Fibroblast of skin of left biceps (primary cell): Measurements from ENCODE around the gene ANKRD13D.

Source experiments
- DNase-seq, 2 experiments: peaks; one replicate each; pipeline ENCODE4 v3.0.0-alpha.2; 2013; ENCODE audit warnings: low read depth in 2 of 2

The ANKRD13D gene

GRCh38 chr11:67261946-67262681, 27.0 kb upstream of the ANKRD13D start:
- no peak for DNase-seq

GRCh38 chr11:67262731-67263675, 26.1 kb upstream of the ANKRD13D start:
- DNase-seq = no peak

GRCh38 chr11:67264260-67264659, 24.8 kb upstream of the ANKRD13D start:
- no peak for DNase-seq

GRCh38 chr11:67264877-67265632, 24.0 kb upstream of the ANKRD13D start:
- DNase-seq = no peak

DNA sequence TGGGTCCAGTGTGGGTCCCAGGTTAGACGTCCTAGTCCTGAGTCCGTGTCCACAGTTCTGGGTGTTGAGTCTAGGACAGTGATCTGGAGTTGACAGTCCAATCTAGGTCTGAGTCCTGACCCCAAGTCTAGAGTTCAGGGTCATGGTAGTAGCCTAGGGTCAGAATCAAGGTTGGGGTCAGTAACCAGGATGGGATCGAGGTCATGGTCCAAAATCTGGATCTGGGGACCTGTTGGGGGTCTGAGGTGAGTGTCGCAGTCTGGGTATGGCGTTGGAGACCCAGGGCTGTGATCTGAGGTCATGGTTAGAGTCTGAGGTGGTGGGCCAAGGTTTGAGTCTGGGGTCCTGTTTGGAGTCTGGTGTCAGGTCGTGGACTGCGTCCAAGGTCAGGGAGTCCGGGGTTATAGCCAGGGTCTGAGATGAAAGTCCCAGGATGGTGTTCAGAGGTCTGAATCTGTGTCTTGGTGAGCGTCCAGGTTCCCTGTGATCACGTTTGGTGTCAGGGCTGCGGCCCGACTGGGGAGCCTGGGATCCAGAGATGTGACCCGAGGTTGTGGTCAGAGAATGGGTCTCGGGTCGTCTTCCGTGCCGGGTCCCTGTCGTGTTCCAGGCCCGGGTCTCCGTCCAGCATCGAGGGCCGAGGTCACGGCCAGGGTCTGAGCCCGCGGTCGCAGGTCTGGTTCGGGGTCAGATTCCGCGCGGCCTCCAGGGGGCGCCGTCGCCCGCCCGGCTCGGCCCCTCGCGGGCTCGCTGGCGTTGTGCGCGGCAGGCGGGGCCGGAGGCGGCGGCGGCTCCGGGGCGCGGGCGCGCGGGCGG, 23.3 kb upstream of the ANKRD13D start:
- no peak for DNase-seq

GRCh38 chr11:67266449-67267187, 22.5 kb upstream of the ANKRD13D start, which contains the start of gene GRK2:
GRK2 (plus strand) TSS chr11:67266473; CDS start chr11:67266700, 227 bp downstream.
- DNase-seq = no peak

DNA sequence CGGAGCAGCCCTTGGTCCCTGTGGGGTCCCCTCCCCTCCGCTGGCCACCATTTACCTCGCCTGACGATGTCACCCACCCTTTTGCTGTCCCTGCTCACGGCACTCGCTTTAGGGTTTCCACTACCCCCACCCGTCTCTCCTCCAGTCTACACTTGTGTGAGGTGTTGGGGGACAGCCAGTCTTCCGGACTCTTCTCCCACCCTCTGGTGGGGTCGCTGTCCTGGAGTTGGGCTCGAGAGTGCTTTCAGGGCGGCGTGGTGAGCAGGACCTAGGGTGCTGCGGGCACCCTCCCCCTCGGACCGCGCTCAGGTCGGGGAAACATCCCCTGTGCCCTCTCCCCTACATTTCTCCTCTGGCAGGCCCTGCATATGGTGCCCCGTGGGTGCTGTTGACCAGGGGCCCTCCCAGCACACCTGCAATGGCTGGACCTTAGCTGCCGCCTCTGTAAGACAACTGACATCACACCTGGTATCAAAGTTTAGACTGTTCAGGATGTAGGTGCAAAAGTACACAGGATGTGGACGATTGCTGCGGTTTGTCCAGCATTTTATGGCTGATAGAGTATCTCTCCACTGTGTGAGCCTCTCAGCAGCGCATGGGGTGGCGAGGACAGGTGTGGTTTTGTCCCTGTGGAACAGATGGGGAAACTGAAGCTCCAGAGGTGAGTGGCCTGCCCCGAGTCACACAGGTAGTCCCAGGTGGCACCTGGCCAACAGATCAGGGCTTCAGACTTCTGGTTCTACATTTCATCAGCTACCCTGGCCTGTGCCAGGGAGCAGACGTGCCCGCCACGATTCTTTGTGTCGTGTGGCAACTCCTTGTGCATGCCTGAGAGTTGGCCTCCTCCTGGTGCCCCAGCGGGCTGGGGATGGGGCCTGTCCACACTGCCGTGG, 21.7 kb upstream of the ANKRD13D start:
- DNase-seq = no peak

- no peak for DNase-seq
Observed at GRCh38 chr11:67268081-67268961, 20.8 kb upstream of the ANKRD13D start.

- no peak for DNase-seq
Observed at GRCh38 chr11:67268962-67269268, 20.2 kb upstream of the ANKRD13D start.

DNA sequence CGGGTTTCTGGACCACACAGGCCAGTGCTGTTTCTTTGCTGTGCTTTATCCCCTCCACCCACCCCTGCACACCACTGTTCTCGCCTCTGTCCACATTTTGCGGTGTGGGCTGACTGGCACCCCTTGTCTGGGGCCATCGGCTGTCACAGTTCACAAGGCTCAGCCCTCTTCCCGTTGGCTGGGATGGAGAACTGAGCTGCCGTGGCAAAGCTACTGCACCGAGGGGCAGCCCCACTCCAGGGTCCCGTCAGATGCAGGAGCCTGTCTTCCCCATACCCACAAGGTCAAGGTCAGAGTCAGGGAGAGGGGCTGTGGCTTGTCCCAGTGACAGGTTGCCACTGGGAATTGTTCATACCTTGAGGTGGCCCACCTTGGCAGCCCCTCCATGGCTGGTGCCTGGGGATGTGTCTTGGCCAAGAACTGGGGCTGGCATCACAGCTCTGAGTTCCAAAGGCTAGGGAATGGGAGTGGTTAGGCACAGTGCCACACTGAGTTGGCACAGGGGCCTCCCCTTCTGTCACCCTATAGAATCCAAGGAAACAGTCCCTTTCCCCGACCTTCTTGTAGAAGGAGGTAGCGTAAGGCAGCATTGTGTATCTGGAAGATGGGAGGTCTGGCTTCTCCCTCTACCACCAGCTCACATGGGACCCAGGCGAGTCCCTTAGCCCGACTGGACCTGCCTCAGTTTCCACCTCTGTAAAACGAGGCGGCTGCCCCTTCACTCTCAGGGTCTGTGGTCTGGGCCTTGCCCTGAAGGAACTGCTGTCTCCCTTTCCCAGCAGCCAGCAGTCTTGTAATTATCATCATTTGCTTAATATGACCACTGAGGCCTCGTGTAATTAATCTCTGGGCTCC, 19.5 kb upstream of the ANKRD13D start:
- DNase-seq = no peak

GRCh38 chr11:67270256-67271204, 18.6 kb upstream of the ANKRD13D start:
- DNase-seq = no peak

DNA sequence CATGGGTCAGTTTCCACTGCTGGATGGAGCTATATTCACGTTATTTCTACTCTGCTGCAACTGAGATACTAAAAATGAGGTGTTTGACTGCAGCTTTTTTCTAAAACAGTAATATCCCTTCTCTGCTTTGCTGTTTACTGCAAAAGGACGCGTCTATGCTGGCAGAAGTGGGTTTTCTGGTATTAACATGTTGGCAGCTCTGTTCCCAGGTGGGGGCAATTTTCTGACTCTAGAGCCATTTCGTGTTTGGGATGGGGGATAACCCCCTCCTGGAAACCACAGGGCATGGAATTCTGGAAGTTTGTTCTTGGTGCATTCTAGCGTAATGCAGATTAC, 17.9 kb upstream of the ANKRD13D start:
- no peak for DNase-seq

- no peak for DNase-seq
Observed at GRCh38 chr11:67271541-67272284, 17.4 kb upstream of the ANKRD13D start.

DNA sequence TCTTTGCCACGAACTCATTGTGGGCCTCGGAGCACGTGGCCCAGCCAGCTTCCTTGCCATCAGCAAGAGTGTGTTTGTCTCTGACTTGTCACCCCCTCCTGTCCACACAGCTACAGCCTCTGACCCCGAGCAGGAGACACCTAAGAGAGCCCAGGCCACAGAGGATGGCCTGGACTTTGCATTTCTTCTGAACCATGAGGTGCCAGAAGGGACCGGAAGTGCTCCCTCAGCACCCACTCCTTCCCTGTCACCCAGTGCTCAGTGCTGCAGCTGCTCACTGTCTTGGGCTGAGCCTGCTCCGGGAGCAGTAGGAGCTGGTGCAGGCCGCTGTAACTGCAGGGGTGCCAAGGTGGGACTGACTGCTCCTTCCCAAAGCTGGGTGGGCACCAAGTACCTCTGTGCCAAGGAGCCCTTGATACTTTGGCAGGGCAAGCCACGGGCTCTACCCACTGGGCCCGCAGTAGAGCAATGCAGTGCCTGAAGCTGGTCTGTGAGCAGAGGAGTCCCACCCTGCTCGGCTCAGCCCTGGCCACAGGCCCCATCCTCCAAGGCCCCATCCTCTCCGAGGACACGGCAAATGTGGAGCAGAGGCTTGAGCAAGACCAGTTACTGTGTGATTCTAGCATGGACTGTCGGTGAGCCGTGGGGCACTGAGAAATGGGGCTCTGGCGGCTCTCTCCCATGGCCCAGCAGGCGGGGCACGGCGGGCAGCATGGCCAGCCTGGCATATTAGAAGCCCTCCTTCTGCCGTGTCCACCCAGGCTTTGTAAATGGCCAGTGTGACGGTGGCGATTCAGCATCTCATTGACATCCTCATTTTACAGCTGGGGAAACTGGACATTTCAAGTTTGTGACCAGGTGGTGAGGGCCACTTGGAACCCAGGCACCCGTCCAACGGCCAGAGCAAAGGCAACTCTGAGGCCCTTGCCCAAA, 16.5 kb upstream of the ANKRD13D start:
- DNase-seq = no peak
